G401 (cell line): Measurements from ENCODE around the gene OPN4. TPM values are rescaled to one million over a fixed set of nuclear protein-coding genes. Genes with fewer than 3 reads are reported as not detected.
"Not testable (repeated sequence)": the region's sequence is repeated elsewhere in the genome, so short reads cannot be mapped to it uniquely, and the experiment has no call there.

Experiments used
- DNase-seq: peaks from one replicate; pipeline ENCODE4 v3.0.0-alpha.2; 2015; ENCODE audit warnings: low spot score
- in situ Hi-C: cut with HindIII; loops from 2 replicates; pipeline ENCODE4 v1.10.0; 2016; ENCODE audit warnings: low sequenced_read_pairs, mixed read lengths
- total RNA-seq: library from RNA; depleted of rRNA; stranded (reverse); fragments of >200 nt; shearing (Covaris generic); gene quantifications from 2 replicates; pipeline ENCODE4 v1.2.3, GENCODE V29; 2014; rRNA removed

Gene OPN4
- total RNA-seq, result not detected in 2 replicates

- in situ Hi-C loops, result no loop called here
- DNase-seq, result no peak
These were observed at the start of gene OPN4 for GRCh38 chr10:86654411-86655172. TSS of gene OPN4 (plus strand) at chr10:86654547. CDS start at chr10:86654784, 237 bp downstream.

- DNase-seq, result no peak
- in situ Hi-C loops, result no loop called here
These were observed 46.7 kb upstream of the OPN4 start for GRCh38 chr10:86607674-86608073.

GRCh38 chr10:86609920-86610319 lies 44.4 kb upstream of the OPN4 start:
- in situ Hi-C loops, result no loop called here

GRCh38 chr10:86611386-86611785 lies 43.0 kb upstream of the OPN4 start:
- in situ Hi-C loops, result no loop called here
- no peak for DNase-seq

More at GRCh38 chr10:86609920-86610319, 44.4 kb upstream of the OPN4 start:
- no peak for DNase-seq

- no peak for DNase-seq
- in situ Hi-C loops, result no loop called here
These were observed 41.3 kb upstream of the OPN4 start for GRCh38 chr10:86613096-86613495.

GRCh38 chr10:86613905-86614304 lies 40.4 kb upstream of the OPN4 start:
- in situ Hi-C loops, result no loop called here
- DNase-seq, result no peak

GRCh38 chr10:86614853-86615252 lies 39.5 kb upstream of the OPN4 start:
- no peak for DNase-seq
- in situ Hi-C loops, result no loop called here

GRCh38 chr10:86617278-86617677 lies 37.1 kb upstream of the OPN4 start:
- DNase-seq, result not testable (repeated sequence)

GRCh38 chr10:86628311-86628710 lies 26.0 kb upstream of the OPN4 start:
- in situ Hi-C loops, result no loop called here
- DNase-seq, result no peak

More at GRCh38 chr10:86617278-86617677, 37.1 kb upstream of the OPN4 start:
- in situ Hi-C loops, result not testable (repeated sequence)

GRCh38 chr10:86630079-86630478 lies 24.3 kb upstream of the OPN4 start:
- in situ Hi-C loops, result no loop called here
- no peak for DNase-seq

GRCh38 chr10:86632009-86632800 lies 22.1 kb upstream of the OPN4 start:
- DNase-seq, result no peak
- in situ Hi-C loops, result no loop called here

GRCh38 chr10:86632951-86633350 lies 21.4 kb upstream of the OPN4 start:
- in situ Hi-C loops, result no loop called here
- DNase-seq, result no peak

- in situ Hi-C loops, result no loop called here
These were observed 18.9 kb upstream of the OPN4 start for GRCh38 chr10:86635402-86635801.

GRCh38 chr10:86636311-86636710 lies 18.0 kb upstream of the OPN4 start:
- DNase-seq, result no peak
- in situ Hi-C loops, result no loop called here

More at GRCh38 chr10:86635402-86635801, 18.9 kb upstream of the OPN4 start:
- no peak for DNase-seq

GRCh38 chr10:86642021-86642420 lies 12.3 kb upstream of the OPN4 start:
- DNase-seq, result peak; percentile 28
- in situ Hi-C loops, result no loop called here

- DNase-seq, result no peak
- in situ Hi-C loops, result no loop called here
These were observed 11.8 kb upstream of the OPN4 start for GRCh38 chr10:86642499-86642898.

- no peak for DNase-seq
- in situ Hi-C loops, result no loop called here
These were observed 10.1 kb upstream of the OPN4 start for GRCh38 chr10:86644152-86644793.

- DNase-seq, result no peak
- in situ Hi-C loops, result no loop called here
These were observed 9.4 kb upstream of the OPN4 start for GRCh38 chr10:86644794-86645445.

GRCh38 chr10:86645621-86646165 lies 8.7 kb upstream of the OPN4 start:
- DNase-seq, in situ Hi-C loops: not testable (repeated sequence)
